B cell (primary cell): ENCODE results near the gene NPHP4. TPM values are rescaled to one million over a fixed set of nuclear protein-coding genes. Genes with fewer than 3 reads are reported as not detected.
A peak's percentile ranks its signal among the peaks of the same experiment; 100 is the strongest.
"Not testable (repeated sequence)": the region's sequence is repeated elsewhere in the genome, so short reads cannot be mapped to it uniquely, and the experiment has no call there.

Experiments used
- ATAC-seq: fragments of 200-7000 bp; cut with Tn5 transposase; one replicate; pipeline ENCODE4 v1.10.0; 2021; ENCODE audit warnings: low read depth, mild to moderate bottlenecking, moderate number of reproducible peaks, moderate library complexity
- CTCF ChIA-PET: fragments of 350-600 bp; sonication (Branson Sonifier 250); formaldehyde crosslinking; loops from one replicate; lab custom pipeline; 2021; ENCODE audit warnings: antibody characterized with exemption, inconsistent platforms; lab: Charles Lee
- POLR2A ChIA-PET: fragments of 350-600 bp; sonication (Branson Sonifier 250); formaldehyde crosslinking; loops from one replicate; lab custom pipeline; 2021; ENCODE audit warnings: antibody characterized with exemption; lab: Charles Lee
- DNase-seq: peaks from one replicate; pipeline ENCODE4 v3.0.0; 2013
- H2AFZ ChIP-seq: 2 replicates; pipeline ENCODE4 v1.6.1; 2012; ENCODE audit warnings: mild to moderate bottlenecking, low read depth, low read length; ENCODE audit not compliant: insufficient read depth, poor library complexity, severe bottlenecking
- H3K27ac ChIP-seq, 2 donors: 1 replicate in 1 of 2; 2 replicates in 1 of 2; pipeline ENCODE4 v1.5.1; 2012 to 2013; ENCODE audit warnings: low read length in 2 of 2, mild to moderate bottlenecking in 2 of 2, moderate library complexity in 1 of 2
- H3K27me3 ChIP-seq, 4 experiments: fragments of 200-600 bp in 1 of 4; sonication (generic) in 1 of 4; replicated peaks in 1 of 4; 1 replicate in 2 of 4; 2 replicates in 2 of 4; pipeline versions ENCODE4 v1.6.1 to v1.7.0; 2013 to 2016; ENCODE audit warnings: low read length in 3 of 4, mild to moderate bottlenecking in 2 of 4, mixed read lengths in 1 of 4, moderate library complexity in 1 of 4; ENCODE audit not compliant: insufficient read depth in 4 of 4, control insufficient read depth in 3 of 4; ENCODE audit errors: control extremely low read depth in 1 of 4
- H3K36me3 ChIP-seq, 2 experiments: replicated peaks in 1 of 2; 1 replicate in 1 of 2; 2 replicates in 1 of 2; pipeline versions ENCODE4 v1.6.1 to v1.7.1; 2013; ENCODE audit warnings: low read length in 1 of 2; ENCODE audit not compliant: insufficient read depth in 2 of 2, control insufficient read depth in 1 of 2; ENCODE audit errors: control extremely low read depth in 1 of 2, extremely low read depth in 1 of 2
- H3K4me1 ChIP-seq, 2 donors: fragments of 200-600 bp in 1 of 2; sonication (generic) in 1 of 2; 1 replicate in 1 of 2; 2 replicates in 1 of 2; pipeline versions ENCODE4 v1.5.1 to v1.6.1; 2013 to 2017; ENCODE audit warnings: low read length in 2 of 2; ENCODE audit not compliant: control insufficient read depth in 2 of 2, insufficient read depth in 2 of 2
- H3K4me2 ChIP-seq: replicated peaks from 2 replicates; pipeline ENCODE3; 2012; ENCODE audit warnings: mild to moderate bottlenecking, low read depth, low read length; ENCODE audit not compliant: poor library complexity, severe bottlenecking
- H3K4me3 ChIP-seq, 5 experiments: fragments of 200-600 bp in 1 of 5; sonication (generic) in 1 of 5; 1 replicate in 3 of 5; 2 replicates in 2 of 5; pipeline versions ENCODE4 v1.5.1 to v1.7.0; 2011 to 2016; ENCODE audit warnings: low read length in 4 of 5, mild to moderate bottlenecking in 4 of 5, low read depth in 2 of 5, control low read depth in 1 of 5, moderate library complexity in 1 of 5; ENCODE audit not compliant: insufficient read depth in 1 of 5; ENCODE audit errors: control extremely low read depth in 1 of 5, extremely low read depth in 1 of 5
- H3K79me2 ChIP-seq: fragments of 200-600 bp; sonication (generic); one replicate; pipeline ENCODE4 v1.6.0; 2016; ENCODE audit warnings: low read length; ENCODE audit not compliant: control insufficient read depth, insufficient read depth
- H3K9ac ChIP-seq: fragments of 200-600 bp; sonication (generic); 2 replicates; pipeline ENCODE4 v1.6.1; 2017; ENCODE audit warnings: mild to moderate bottlenecking, low read length, moderate library complexity
- H3K9me3 ChIP-seq, 3 donors: one replicate each; pipeline versions ENCODE4 v1.6.1 to v1.7.1; 2013; ENCODE audit warnings: low read length in 2 of 3; ENCODE audit not compliant: control insufficient read depth in 2 of 3, insufficient read depth in 1 of 3; ENCODE audit errors: control extremely low read depth in 1 of 3
- H4K20me1 ChIP-seq: 2 replicates; pipeline ENCODE4 v1.6.0; 2012; ENCODE audit warnings: mild to moderate bottlenecking, low read length; ENCODE audit not compliant: insufficient read depth, control insufficient read depth, poor library complexity, severe bottlenecking
- H3K27ac Mint-ChIP-seq: one replicate; pipeline ENCODE4 v1.8.0; 2021; ENCODE audit warnings: mixed read lengths
- H3K27me3 Mint-ChIP-seq: one replicate; pipeline ENCODE4 v1.8.0; 2021; ENCODE audit warnings: mixed read lengths
- H3K4me1 Mint-ChIP-seq: one replicate; pipeline ENCODE4 v1.8.0; 2021; ENCODE audit warnings: mixed read lengths
- H3K4me3 Mint-ChIP-seq: one replicate; pipeline ENCODE4 v1.8.0; 2021; ENCODE audit warnings: mixed read lengths
- H3K9me3 Mint-ChIP-seq: one replicate; pipeline ENCODE4 v1.8.0; 2022; ENCODE audit warnings: mixed read lengths; ENCODE audit not compliant: insufficient read depth
- CTCF ChIP-seq: fragments of 200-600 bp; IDR thresholded peaks from one replicate; pipeline ENCODE4 v1.8.0; 2022; ENCODE audit warnings: antibody characterized with exemption, mild to moderate bottlenecking
- EZH2 ChIP-seq: IDR thresholded peaks from 2 replicates; pipeline ENCODE4 v1.6.1; 2012; ENCODE audit warnings: borderline replicate concordance, low read depth, mild to moderate bottlenecking, moderate library complexity, low read length; ENCODE audit not compliant: insufficient read depth, poor library complexity, severe bottlenecking
- WGBS: methylation state at CpG from one replicate; pipeline ENCODE4 v1.1.5; 2013; ENCODE audit warnings: missing lambda C conversion rate; ENCODE audit not compliant: insufficient coverage; 5-methylcytosine and 5-hydroxymethylcytosine counted together
- intact Hi-C: fragments of 100-400 bp; cut with micrococcal nuclease; formaldehyde crosslinking; loops from one replicate; pipeline ENCODE4 v1.10.0; 2022
- polyA plus RNA-seq: library from polyadenylated mRNA; depleted of rRNA; stranded (reverse); fragments of >200 nt; gene quantifications from 2 replicates; pipeline ENCODE4 v1.2.3, GENCODE V29; 2012
- total RNA-seq, 2 donors: library from RNA; stranded (reverse); fragments of 120-200 nt in 1 of 2; gene quantifications; 1 replicate in 1 of 2; 2 replicates in 1 of 2; pipeline versions ENCODE4 v1.2.3 to v1.2.4, GENCODE V29; 2013 to 2022

The NPHP4 gene
- total and polyA plus RNA-seq, 2 donors (not counting 1 experiment from before 2014, with no cell fraction given): 6.5 to 14.8 TPM

GRCh38 chr1:6022193-6022592 is 30.0 kb upstream of the NPHP4 start:
- H3K27ac ChIP-seq: no peak overlapping the region
- POLR2A ChIA-PET: no interaction called here
- H3K9me3 ChIP-seq: no peaks in the 10 kb centered on the region
- H3K27ac Mint-ChIP-seq: peak overlapping the region; percentile 64
- H3K27me3 Mint-ChIP-seq: no peaks in the 10 kb centered on the region
- H3K4me2 ChIP-seq: no peak overlapping the region
- H3K79me2 ChIP-seq: peaks cover 10% of the 10 kb centered on the region
- H3K27me3 ChIP-seq: no peaks in the 10 kb centered on the region
- H4K20me1 ChIP-seq: no peaks in the 10 kb centered on the region
- intact Hi-C loops: no loop called here
- no peak overlapping the region for H3K4me3 ChIP-seq
- DNase-seq (no peak), ATAC-seq (no peak)
- no peaks in the 10 kb centered on the region for H3K36me3 ChIP-seq
- no peaks in the 10 kb centered on the region for H3K9me3 Mint-ChIP-seq
- no peak overlapping the region for H2AFZ ChIP-seq
- H3K4me3 Mint-ChIP-seq: no peak overlapping the region
- no peak for TF ChIP-seq CTCF
- TF ChIP-seq EZH2: no peak
- CTCF ChIA-PET: no interaction called here
- H3K4me1 Mint-ChIP-seq: peaks cover 23% of the 10 kb centered on the region
- 100% methylated on average over 3 of the region's 4 CpGs for WGBS
- H3K4me1 ChIP-seq: peaks cover 17 to 23% of the 10 kb centered on the region in 2 donors
- H3K9ac ChIP-seq: no peak overlapping the region

- Histone ChIP-seq H3K4me2 (no peak overlapping the region), H3K79me2 (no peaks in the 10 kb centered on the region), H4K20me1 (no peaks in the 10 kb centered on the region), H3K9ac (no peak overlapping the region), H3K27ac (no peak overlapping the region), H2AFZ (no peak overlapping the region), H3K4me3 (no peak overlapping the region), H3K9me3 (no peaks in the 10 kb centered on the region), H3K36me3 (peaks cover 0 to under 1% of the 10 kb centered on the region in 2 experiments), H3K27me3 (no peaks in the 10 kb centered on the region), H3K4me1 (no peaks in the 10 kb centered on the region)
- ATAC-seq (no peak), DNase-seq (no peak)
- Mint-ChIP-seq H3K27ac (no peak overlapping the region), H3K27me3 (no peaks in the 10 kb centered on the region), H3K9me3 (no peaks in the 10 kb centered on the region), H3K4me1 (peaks cover 6% of the 10 kb centered on the region), H3K4me3 (no peak overlapping the region)
- ChIA-PET POLR2A (no interaction called here), CTCF (no interaction called here)
- WGBS: 96% methylated on average over 14 of the region's 15 CpGs
- intact Hi-C loops: no loop called here
- no peak for TF ChIP-seq EZH2
Observed at GRCh38 chr1:6019166-6019845, 27.1 kb upstream of the NPHP4 start.

GRCh38 chr1:6017654-6018053 is 25.4 kb upstream of the NPHP4 start:
- not testable (repeated sequence) for H3K4me2 ChIP-seq

More at GRCh38 chr1:6017654-6018053, 25.4 kb upstream of the NPHP4 start:
- H3K4me3 Mint-ChIP-seq, H3K4me3 ChIP-seq, H2AFZ ChIP-seq, H3K9me3 Mint-ChIP-seq, H3K27me3 ChIP-seq, H4K20me1 ChIP-seq, H3K9ac ChIP-seq, intact Hi-C loops, H3K4me1 ChIP-seq, DNase-seq, H3K79me2 ChIP-seq, ATAC-seq, H3K27me3 Mint-ChIP-seq, H3K9me3 ChIP-seq, POLR2A ChIA-PET, H3K27ac ChIP-seq, H3K27ac Mint-ChIP-seq, H3K36me3 ChIP-seq: not testable (repeated sequence)
- peaks cover 14% of the 10 kb centered on the region for H3K4me1 Mint-ChIP-seq
- WGBS: 100% methylated on average over 4 of the region's 7 CpGs
- CTCF ChIA-PET: interaction anchor here (2.0 kb wide), 1 partner anchor 8 kb away, joined by 5 read pairs; no protein-coding TSS in a partner anchor
